Measurements from ENCODE around the gene FAM78A. TPM values are rescaled to one million over a fixed set of nuclear protein-coding genes. Genes with fewer than 3 reads are reported as not detected.

FAM78A gene
- total RNA-seq, 1 experiment from 2014 or later, result 1.3 TPM

DNA sequence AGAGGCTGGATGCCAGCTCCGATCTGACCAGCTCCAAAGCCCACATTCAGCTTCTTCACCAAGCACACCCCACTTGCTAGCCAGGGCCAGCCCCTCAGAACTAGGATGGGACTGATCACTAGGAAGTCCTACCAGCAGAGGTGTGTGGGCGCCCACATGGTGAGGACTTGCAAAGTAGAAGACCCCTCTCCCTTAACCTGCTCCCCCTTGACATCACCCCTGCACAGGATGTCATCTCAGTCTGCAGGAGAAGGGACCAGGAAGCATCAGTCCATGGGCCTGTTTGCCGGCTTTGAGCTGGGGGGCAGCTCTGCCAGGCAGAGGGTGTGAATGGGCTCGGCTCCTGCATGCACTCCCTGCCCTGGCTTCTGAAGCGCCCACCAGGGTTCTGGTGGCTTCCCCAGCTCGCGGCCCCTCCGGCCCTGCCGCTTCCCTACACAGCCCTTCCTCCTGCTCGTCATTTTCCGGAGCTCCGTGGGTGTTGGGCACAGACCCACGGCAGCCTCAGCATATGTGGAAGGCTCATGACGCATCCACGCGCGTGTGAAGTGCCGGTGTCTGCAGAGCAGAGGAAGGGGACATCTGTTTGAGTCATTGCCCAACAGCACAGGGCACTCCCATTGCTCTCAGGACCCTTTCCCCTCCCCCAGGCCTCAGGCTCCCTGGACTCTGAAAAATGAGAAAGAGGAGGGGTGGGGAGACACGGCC, 3.7 kb upstream of the FAM78A start:
- H3K9me3 ChIP-seq (ENCODE audit: insufficient read depth, low read depth), result no peaks in the 10 kb centered on the region
- no peaks in the 10 kb centered on the region for H3K36me3 ChIP-seq (ENCODE audit: low read depth)
- no peak overlapping the region for H2AFZ ChIP-seq
- no peaks in the 10 kb centered on the region for H3K4me1 ChIP-seq (replicated peaks; ENCODE audit: insufficient read depth)
- ChIA-PET POLR2A (ENCODE audit: unreplicated experiment) (interaction anchor here (0.5 kb wide), 1 partner anchor 155 kb away, joined by 6 read pairs; the partner anchor contains the start of gene NUP214), CTCF (no interaction called here)
- intact Hi-C loops (cut with micrococcal nuclease; ENCODE audit: unreplicated experiment), result loop anchor here (5.0 kb wide), 1 partner anchor 57 kb away; no protein-coding TSS in a partner anchor
- H3K27ac ChIP-seq, result no peak overlapping the region
- no peak overlapping the region for H3K4me3 ChIP-seq
- H3F3A ChIP-seq (ENCODE audit: insufficient read depth, low read depth), result no peaks in the 10 kb centered on the region
- no TSS peak for BruUV-seq (replicated peaks)
- no peaks in the 10 kb centered on the region for H4K20me1 ChIP-seq (ENCODE audit: insufficient read depth)
- no peaks in the 10 kb centered on the region for H3K9me2 ChIP-seq (ENCODE audit: insufficient read depth)
- no peak for TF ChIP-seq EZH2 (IDR thresholded peaks at IDR 0.05; ENCODE audit: low read depth)
- TF ChIP-seq, protein P1, sequence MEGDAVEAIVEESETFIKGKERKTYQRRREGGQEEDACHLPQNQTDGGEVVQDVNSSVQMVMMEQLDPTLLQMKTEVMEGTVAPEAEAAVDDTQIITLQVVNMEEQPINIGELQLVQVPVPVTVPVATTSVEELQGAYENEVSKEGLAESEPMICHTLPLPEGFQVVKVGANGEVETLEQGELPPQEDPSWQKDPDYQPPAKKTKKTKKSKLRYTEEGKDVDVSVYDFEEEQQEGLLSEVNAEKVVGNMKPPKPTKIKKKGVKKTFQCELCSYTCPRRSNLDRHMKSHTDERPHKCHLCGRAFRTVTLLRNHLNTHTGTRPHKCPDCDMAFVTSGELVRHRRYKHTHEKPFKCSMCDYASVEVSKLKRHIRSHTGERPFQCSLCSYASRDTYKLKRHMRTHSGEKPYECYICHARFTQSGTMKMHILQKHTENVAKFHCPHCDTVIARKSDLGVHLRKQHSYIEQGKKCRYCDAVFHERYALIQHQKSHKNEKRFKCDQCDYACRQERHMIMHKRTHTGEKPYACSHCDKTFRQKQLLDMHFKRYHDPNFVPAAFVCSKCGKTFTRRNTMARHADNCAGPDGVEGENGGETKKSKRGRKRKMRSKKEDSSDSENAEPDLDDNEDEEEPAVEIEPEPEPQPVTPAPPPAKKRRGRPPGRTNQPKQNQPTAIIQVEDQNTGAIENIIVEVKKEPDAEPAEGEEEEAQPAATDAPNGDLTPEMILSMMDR (conservative IDR thresholded peaks at IDR 0.05), result no peak
- peaks cover 36% of the 10 kb centered on the region for H3K27me3 ChIP-seq (ENCODE audit: insufficient read depth, low read depth)
- H3K4me2 ChIP-seq, result no peak overlapping the region
- no peaks in the 10 kb centered on the region for H3K79me2 ChIP-seq (ENCODE audit: low read depth)
- DNase-seq, result no peak

DNA sequence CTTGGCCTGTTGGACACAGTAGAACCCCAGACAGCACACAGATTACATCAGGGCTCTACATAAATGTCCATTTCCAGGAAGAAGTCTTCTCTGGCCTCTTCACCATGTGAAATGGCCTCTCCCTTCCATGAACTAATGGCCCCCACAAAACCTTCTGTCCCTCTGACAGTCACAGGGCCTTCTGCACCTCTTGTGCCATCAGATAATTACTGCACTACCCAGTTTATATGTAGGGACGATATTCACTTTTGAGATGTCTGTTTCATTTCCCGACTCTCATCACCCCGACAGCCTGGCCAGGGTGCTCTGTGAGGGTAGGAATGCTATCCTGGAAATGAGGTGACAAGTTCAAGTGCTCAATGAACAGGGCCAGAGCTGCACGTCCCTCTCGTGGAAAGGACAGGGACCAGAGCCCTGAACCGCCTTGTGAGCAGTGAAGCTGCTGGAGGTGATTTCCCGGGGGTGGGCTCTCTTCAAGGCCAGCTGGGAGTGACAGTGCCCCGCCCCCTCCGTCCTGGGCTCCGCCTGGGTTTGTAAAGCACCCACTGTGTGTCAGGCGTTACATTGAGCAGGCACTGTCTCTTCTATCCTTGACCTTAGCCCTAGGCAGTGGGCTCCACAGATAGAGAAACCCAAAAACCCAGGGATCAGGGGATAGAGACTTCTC, 3.0 kb upstream of the FAM78A start:
- Histone ChIP-seq H3F3A (ENCODE audit: insufficient read depth, low read depth) (no peaks in the 10 kb centered on the region), H3K36me3 (ENCODE audit: low read depth) (no peaks in the 10 kb centered on the region), H2AFZ (no peak overlapping the region), H3K79me2 (ENCODE audit: low read depth) (no peaks in the 10 kb centered on the region), H3K9me3 (ENCODE audit: insufficient read depth, low read depth) (no peaks in the 10 kb centered on the region), H4K20me1 (ENCODE audit: insufficient read depth) (no peaks in the 10 kb centered on the region), H3K4me2 (0 out of 2 replicates have a peak overlapping the region, but pooled peaks have one; percentile 65), H3K27me3 (ENCODE audit: insufficient read depth, low read depth) (peaks cover 36% of the 10 kb centered on the region), H3K27ac (no peak overlapping the region), H3K4me3 (no peak overlapping the region), H3K9me2 (ENCODE audit: insufficient read depth) (no peaks in the 10 kb centered on the region), H3K4me1 (replicated peaks; ENCODE audit: insufficient read depth) (no peaks in the 10 kb centered on the region)
- DNase-seq, result no peak
- TF ChIP-seq, protein P1 (conservative IDR thresholded peaks at IDR 0.05), result no peak
- TF ChIP-seq EZH2 (IDR thresholded peaks at IDR 0.05; ENCODE audit: low read depth), result no peak
- ChIA-PET POLR2A (ENCODE audit: unreplicated experiment) (no interaction called here), CTCF (no interaction called here)
- no TSS peak for BruUV-seq (replicated peaks)
- intact Hi-C loops (cut with micrococcal nuclease; ENCODE audit: unreplicated experiment), result loop anchor here (5.0 kb wide), 1 partner anchor 58 kb away; no protein-coding TSS in a partner anchor

GRCh38 chr9:131278702-131279111, 2.4 kb upstream of the FAM78A start:
- no peaks in the 10 kb centered on the region for H3K36me3 ChIP-seq (ENCODE audit: low read depth)
- peaks cover 36% of the 10 kb centered on the region for H3K27me3 ChIP-seq (ENCODE audit: insufficient read depth, low read depth)
- ChIA-PET POLR2A (ENCODE audit: unreplicated experiment) (no interaction called here), CTCF (no interaction called here)
- intact Hi-C loops (cut with micrococcal nuclease; ENCODE audit: unreplicated experiment), result loop anchor here (5.0 kb wide), 1 partner anchor 59 kb away; no protein-coding TSS in a partner anchor
- BruUV-seq (replicated peaks), result no TSS peak
- no peaks in the 10 kb centered on the region for H3F3A ChIP-seq (ENCODE audit: insufficient read depth, low read depth)
- no peaks in the 10 kb centered on the region for H4K20me1 ChIP-seq (ENCODE audit: insufficient read depth)
- H3K9me3 ChIP-seq (ENCODE audit: insufficient read depth, low read depth), result no peaks in the 10 kb centered on the region
- H3K79me2 ChIP-seq (ENCODE audit: low read depth), result no peaks in the 10 kb centered on the region
- peak in 1 of 2 experiments; percentile 17 for DNase-seq
- TF ChIP-seq, protein P1 (conservative IDR thresholded peaks at IDR 0.05), result no peak
- no peak for TF ChIP-seq EZH2 (IDR thresholded peaks at IDR 0.05; ENCODE audit: low read depth)
- no peaks in the 10 kb centered on the region for H3K4me1 ChIP-seq (replicated peaks; ENCODE audit: insufficient read depth)
- H3K9me2 ChIP-seq (ENCODE audit: insufficient read depth), result no peaks in the 10 kb centered on the region
- peak overlapping the region; percentile 65; the same call in 1 of the 2 replicates for H3K4me2 ChIP-seq
- H2AFZ ChIP-seq, result no peak overlapping the region
- H3K4me3 ChIP-seq, result no peak overlapping the region
- H3K27ac ChIP-seq, result no peak overlapping the region

Measured in PC-9 (cell line).